Body of pancreas (tissue), 4 donors: Measurements from ENCODE around the gene TNS4.

Experiments used
- POLR2A ChIP-seq, 3 donors: fragments of 450-650 bp; IDR thresholded peaks; one replicate each; pipeline ENCODE4 v1.6.1; 2016; ENCODE audit warnings: antibody characterized with exemption in 3 of 3, mild to moderate bottlenecking in 2 of 3
- TF ChIP-seq, protein P1 (sequence below), 7 experiments: fragments of 450-650 bp in 4 of 7; fragments of 200-600 bp in 3 of 7; sonication (generic) in 3 of 7; IDR thresholded peaks; one replicate each; pipeline ENCODE4 v1.5.1; 2016 to 2019; ENCODE audit warnings: antibody characterized with exemption in 7 of 7

DNA sequence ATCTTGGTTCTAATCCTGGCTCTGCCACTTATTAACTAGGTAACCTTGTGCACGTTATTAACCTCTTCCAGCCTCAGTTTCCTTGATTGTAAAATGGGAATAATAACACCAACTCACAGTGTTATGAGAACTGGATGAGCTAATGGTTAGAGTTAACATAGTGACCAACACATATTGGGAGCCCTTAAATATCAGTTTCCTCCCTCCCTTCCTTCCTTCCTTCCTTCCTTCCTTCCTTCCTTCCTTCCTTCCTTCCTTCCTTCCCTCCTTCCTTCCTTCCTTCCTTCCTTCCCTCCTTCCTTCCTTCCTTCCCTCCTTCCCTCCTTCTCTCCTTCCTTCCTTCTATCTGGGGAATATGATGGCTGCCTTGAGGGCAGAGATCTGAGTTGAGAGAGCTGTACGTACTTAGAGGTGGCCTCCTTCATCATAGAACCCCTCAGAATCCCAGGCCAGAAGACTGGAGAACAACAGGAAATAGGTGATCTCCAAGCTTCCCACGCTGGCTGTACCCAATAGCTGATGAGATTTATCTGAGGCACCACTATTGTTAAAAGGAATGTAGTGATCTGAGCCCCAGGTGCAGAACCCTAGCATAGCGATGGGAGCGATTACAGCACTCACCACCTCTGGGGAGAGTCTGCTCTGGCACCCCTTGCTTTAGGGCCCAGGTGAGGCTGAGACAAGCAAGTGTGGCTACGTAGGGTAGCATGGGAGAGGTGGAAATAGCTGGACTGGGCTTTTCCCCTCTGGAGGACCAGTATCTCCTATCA is 37.7 kb upstream of the TNS4 start:
- no peak for TF ChIP-seq POLR2A (IDR thresholded peaks at IDR 0.05)
- TF ChIP-seq, protein P1, sequence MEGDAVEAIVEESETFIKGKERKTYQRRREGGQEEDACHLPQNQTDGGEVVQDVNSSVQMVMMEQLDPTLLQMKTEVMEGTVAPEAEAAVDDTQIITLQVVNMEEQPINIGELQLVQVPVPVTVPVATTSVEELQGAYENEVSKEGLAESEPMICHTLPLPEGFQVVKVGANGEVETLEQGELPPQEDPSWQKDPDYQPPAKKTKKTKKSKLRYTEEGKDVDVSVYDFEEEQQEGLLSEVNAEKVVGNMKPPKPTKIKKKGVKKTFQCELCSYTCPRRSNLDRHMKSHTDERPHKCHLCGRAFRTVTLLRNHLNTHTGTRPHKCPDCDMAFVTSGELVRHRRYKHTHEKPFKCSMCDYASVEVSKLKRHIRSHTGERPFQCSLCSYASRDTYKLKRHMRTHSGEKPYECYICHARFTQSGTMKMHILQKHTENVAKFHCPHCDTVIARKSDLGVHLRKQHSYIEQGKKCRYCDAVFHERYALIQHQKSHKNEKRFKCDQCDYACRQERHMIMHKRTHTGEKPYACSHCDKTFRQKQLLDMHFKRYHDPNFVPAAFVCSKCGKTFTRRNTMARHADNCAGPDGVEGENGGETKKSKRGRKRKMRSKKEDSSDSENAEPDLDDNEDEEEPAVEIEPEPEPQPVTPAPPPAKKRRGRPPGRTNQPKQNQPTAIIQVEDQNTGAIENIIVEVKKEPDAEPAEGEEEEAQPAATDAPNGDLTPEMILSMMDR (IDR thresholded peaks at IDR 0.05) = no peak
